MCF 10A (cell line): ENCODE measurements around the gene GPR137B. TPM values are rescaled to one million over a fixed set of nuclear protein-coding genes. Genes with fewer than 3 reads are reported as not detected.

ENCODE experiments used
- BruUV-seq: library from RNA; stranded (reverse); fragments of 400-500 nt; replicated peaks from 2 replicates; lab custom pipeline; 2021; lab: Mats Ljungman, UMichigan
- CTCF ChIA-PET: fragments of 300-600 bp; sonication (Branson Sonifier 250); formaldehyde crosslinking; extraction: SDS; loops from one replicate; lab custom pipeline; 2021; ENCODE audit warnings: antibody characterized with exemption, inconsistent platforms; lab: Yijun Ruan, JAX
- POLR2A ChIA-PET: fragments of 300-600, 350-650 bp; sonication (Branson Sonifier 250); formaldehyde crosslinking; extraction: SDS; loops from one replicate; lab custom pipeline; 2020; ENCODE audit warnings: antibody characterized with exemption, inconsistent platforms; lab: Yijun Ruan, JAX
- DNase-seq: peaks from one replicate; pipeline ENCODE4 v3.0.0-alpha.2; 2018; ENCODE audit not compliant: unreplicated experiment
- H3K27ac Mint-ChIP-seq: one replicate; pipeline ENCODE4 v1.8.0; 2022; ENCODE audit warnings: mild to moderate bottlenecking, low read depth, mixed read lengths; ENCODE audit not compliant: unreplicated experiment
- H3K27me3 Mint-ChIP-seq: one replicate; pipeline ENCODE4 v1.8.0; 2022; ENCODE audit warnings: mixed read lengths; ENCODE audit not compliant: insufficient read depth, unreplicated experiment
- H3K36me3 Mint-ChIP-seq: one replicate; pipeline ENCODE4 v1.8.0; 2022; ENCODE audit warnings: mild to moderate bottlenecking, moderate library complexity, mixed read lengths; ENCODE audit not compliant: insufficient read depth, unreplicated experiment
- H3K4me1 Mint-ChIP-seq: one replicate; pipeline ENCODE4 v1.8.0; 2022; ENCODE audit warnings: mixed read lengths; ENCODE audit not compliant: insufficient read depth, unreplicated experiment
- H3K4me3 Mint-ChIP-seq: one replicate; pipeline ENCODE4 v1.8.0; 2022; ENCODE audit warnings: mild to moderate bottlenecking, moderate library complexity, mixed read lengths; ENCODE audit not compliant: unreplicated experiment
- H3K9me3 Mint-ChIP-seq: one replicate; pipeline ENCODE4 v1.8.0; 2022; ENCODE audit warnings: mixed read lengths; ENCODE audit not compliant: unreplicated experiment
- CTCF ChIP-seq: fragments of 200-600 bp; IDR thresholded peaks from one replicate; pipeline ENCODE4 v1.8.0; 2022; ENCODE audit warnings: antibody characterized with exemption, mild to moderate bottlenecking; ENCODE audit not compliant: unreplicated experiment
- intact Hi-C: fragments of 100-400 bp; cut with micrococcal nuclease; formaldehyde crosslinking; loops from 2 replicates; pipeline ENCODE4 v1.14.1; 2022
- total RNA-seq: library from RNA; stranded (reverse); gene quantifications from 2 replicates; pipeline ENCODE4 v1.2.3, GENCODE V29; 2022

GPR137B gene
- total RNA-seq, 1 experiment from 2014 or later = 8.4 TPM

GRCh38 chr1:236163463-236164153, 21.3 kb downstream of the GPR137B start:
- H3K27me3 Mint-ChIP-seq = no peaks in the 10 kb centered on the region
- no TSS peak for BruUV-seq
- peaks cover 3% of the 10 kb centered on the region for H3K4me1 Mint-ChIP-seq
- intact Hi-C loops = no loop called here
- POLR2A ChIA-PET = no interaction called here
- peaks cover 27% of the 10 kb centered on the region for H3K9me3 Mint-ChIP-seq
- no peaks in the 10 kb centered on the region for H3K36me3 Mint-ChIP-seq
- H3K27ac Mint-ChIP-seq = no peak overlapping the region
- CTCF ChIA-PET = interaction anchor here (0.7 kb wide), 1 partner anchor 8 kb away, joined by 4 read pairs; no protein-coding TSS in a partner anchor
- no peak for TF ChIP-seq CTCF
- no peak overlapping the region for H3K4me3 Mint-ChIP-seq
- no peak for DNase-seq

- peaks cover 7% of the 10 kb centered on the region for H3K4me1 Mint-ChIP-seq
- no peak overlapping the region for H3K4me3 Mint-ChIP-seq
- TF ChIP-seq CTCF = no peak
- DNase-seq = no peak
- no TSS peak for BruUV-seq
- POLR2A ChIA-PET = no interaction called here
- H3K36me3 Mint-ChIP-seq = no peaks in the 10 kb centered on the region
- intact Hi-C loops = no loop called here
- H3K9me3 Mint-ChIP-seq = peaks cover 27% of the 10 kb centered on the region
- CTCF ChIA-PET = interaction anchor here (0.6 to 0.7 kb wide), 4 partner anchors 8 to 320 kb away, joined by 3 to 4 read pairs (median 4); no protein-coding TSS in a partner anchor
- no peak overlapping the region for H3K27ac Mint-ChIP-seq
- H3K27me3 Mint-ChIP-seq = no peaks in the 10 kb centered on the region
Observed at GRCh38 chr1:236164273-236164672, 21.9 kb downstream of the GPR137B start.

GRCh38 chr1:236165238-236165981, 23.1 kb downstream of the GPR137B start:
- Mint-ChIP-seq H3K36me3 (no peaks in the 10 kb centered on the region), H3K4me3 (no peak overlapping the region), H3K9me3 (peaks cover 26% of the 10 kb centered on the region), H3K27me3 (no peaks in the 10 kb centered on the region), H3K4me1 (peaks cover 7% of the 10 kb centered on the region), H3K27ac (no peak overlapping the region)
- BruUV-seq = no TSS peak
- TF ChIP-seq CTCF = no peak
- DNase-seq = no peak
- CTCF ChIA-PET = interaction anchor here (0.6 kb wide), 1 partner anchor 35 kb away, joined by 4 read pairs; no protein-coding TSS in a partner anchor
- intact Hi-C loops = loop anchor here (5.0 kb wide), 1 partner anchor 117 kb away; the partner anchor contains the start of gene ERO1B
- POLR2A ChIA-PET = interaction anchor here (0.6 kb wide), 1 partner anchor 350 kb away, joined by 3 read pairs; no protein-coding TSS in a partner anchor

GRCh38 chr1:236166041-236166440, 23.7 kb downstream of the GPR137B start:
- CTCF ChIA-PET = interaction anchor here (1.0 kb wide), 1 partner anchor 8 kb away, joined by 3 read pairs; no protein-coding TSS in a partner anchor
- BruUV-seq = no TSS peak

More at GRCh38 chr1:236166041-236166440, 23.7 kb downstream of the GPR137B start:
- Mint-ChIP-seq H3K36me3 (no peaks in the 10 kb centered on the region), H3K4me1 (peaks cover 7% of the 10 kb centered on the region), H3K27me3 (no peaks in the 10 kb centered on the region), H3K27ac (no peak overlapping the region), H3K4me3 (no peak overlapping the region), H3K9me3 (peaks cover 20% of the 10 kb centered on the region)
- POLR2A ChIA-PET = no interaction called here
- TF ChIP-seq CTCF = no peak
- intact Hi-C loops = loop anchor here (5.0 kb wide), 1 partner anchor 116 kb away; the partner anchor contains the start of gene ERO1B
- DNase-seq = no peak
